ENCODE data around the gene NDUFAF8.

NDUFAF8 gene

DNA sequence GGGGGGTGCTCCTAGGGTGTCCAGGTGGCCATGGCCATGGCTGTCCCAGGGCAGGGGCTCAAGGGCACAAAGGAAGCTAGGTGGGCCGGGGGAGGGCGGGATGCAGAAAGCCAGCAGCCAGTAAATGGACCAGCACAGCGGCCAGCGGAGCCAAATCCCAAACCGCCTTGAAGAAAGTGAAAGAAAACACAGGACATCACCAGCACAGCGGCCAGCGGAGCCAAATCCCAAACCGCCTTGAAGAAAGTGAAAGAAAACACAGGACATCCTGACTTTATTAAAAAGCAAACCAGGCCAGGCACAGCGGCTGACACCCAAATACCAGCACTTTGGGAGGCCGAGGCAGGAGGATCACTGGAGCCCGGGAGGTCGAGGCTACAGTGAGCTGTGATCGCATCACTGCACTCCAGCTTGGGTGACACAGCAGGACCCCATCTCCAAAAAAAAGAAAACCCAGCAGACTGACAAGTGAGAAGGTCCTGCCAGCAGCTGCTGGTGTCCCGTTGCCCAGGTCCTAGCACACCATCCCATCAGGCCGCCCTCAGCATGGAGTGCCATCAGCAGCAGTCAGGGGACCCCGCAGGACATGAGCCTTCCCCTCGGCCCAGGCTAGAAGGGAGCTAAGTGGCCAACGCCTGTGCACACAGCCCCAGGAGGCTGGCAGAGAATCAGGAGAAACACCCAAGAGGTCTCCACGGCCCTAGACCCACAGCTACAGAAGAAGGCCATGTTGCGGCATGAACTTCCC, 39.0 kb downstream of the NDUFAF8 start:
- no peak for DNase-seq

DNA sequence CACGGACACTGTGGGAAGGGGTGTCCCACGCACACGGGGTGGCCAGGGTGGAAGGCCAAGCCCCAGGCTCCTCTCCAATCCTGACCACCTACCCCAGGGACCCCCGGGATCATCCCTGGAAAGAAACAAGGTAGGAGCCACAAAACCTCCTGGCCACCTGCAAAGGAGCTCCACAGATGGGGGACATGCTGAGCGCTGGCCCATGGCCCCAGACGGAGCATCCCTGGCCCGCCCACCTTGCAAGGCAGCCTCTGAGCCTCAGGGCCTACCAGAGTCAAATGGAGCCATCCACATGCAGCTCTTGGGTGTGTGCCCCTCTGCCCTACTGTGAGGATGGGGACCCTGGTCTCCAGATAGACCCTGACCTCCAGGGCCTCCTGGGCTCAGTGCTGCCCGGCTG, 39.7 kb downstream of the NDUFAF8 start:
- no peak for DNase-seq

DNA sequence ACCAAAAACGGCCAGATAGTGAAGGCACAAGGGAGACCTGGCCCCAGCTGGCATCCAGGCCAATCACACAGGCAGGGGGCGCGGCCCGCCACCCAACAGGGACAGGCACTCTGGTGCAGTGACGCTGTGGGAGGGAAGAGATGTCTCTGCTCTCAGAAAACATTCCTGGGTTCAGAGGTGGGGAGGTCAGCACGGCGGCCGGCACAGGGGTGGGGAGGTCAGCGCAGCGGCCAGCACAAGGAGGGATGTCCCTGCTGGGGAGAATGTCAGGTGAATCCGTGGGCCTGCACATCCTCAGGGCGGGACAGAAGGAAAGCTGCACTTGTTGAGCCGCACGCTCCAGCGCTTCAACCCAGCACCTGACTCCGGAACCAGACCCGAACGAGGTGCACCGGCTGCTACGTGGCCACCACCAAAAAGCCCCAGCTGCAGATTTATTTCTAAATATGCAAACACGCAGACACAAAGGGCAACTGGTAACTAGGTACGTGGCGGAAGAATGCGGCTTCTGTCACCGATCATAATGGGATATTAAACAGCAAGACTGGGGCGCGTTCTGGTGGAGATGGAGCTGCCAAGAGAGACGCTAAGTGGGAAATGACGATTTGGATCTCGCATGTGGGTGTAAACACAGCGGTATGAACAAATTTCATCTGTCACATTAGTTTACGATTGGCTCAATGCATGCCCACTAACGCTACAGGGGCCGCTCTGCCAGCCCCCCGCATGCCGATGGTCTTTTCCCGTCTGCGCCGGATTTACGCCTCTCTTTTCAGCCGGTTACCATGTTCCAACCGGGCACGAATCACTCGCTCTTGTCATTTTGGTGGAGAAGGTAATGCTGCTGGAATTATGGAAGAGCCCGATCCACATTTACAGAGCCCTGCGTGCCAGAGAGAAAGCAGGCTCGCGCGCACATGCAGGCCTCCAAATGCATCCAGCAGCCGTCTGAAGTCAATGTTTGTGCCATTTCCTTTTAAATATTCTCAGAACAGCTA, 40.5 kb downstream of the NDUFAF8 start:
- no peak for DNase-seq

DNA sequence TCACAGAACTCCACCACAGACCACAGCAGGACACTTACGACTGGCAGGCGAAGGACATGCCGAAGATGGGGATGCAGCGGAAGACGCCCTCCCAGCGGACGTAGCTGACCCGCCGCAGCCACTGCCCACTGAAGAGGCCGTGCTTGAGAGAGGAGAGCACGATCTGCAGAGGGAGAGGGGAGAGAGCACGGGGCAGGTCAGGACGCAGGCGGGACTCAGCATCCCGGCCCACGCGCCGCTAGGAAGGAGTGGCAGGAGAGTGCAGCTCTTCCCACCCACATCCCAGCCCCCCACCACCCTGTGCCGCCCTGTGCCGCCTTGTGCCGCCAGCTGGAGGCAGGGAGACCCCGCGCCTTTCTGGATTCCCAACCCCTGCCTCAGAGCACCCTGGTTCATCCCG, 41.5 kb downstream of the NDUFAF8 start:
- no peak for DNase-seq

DNA sequence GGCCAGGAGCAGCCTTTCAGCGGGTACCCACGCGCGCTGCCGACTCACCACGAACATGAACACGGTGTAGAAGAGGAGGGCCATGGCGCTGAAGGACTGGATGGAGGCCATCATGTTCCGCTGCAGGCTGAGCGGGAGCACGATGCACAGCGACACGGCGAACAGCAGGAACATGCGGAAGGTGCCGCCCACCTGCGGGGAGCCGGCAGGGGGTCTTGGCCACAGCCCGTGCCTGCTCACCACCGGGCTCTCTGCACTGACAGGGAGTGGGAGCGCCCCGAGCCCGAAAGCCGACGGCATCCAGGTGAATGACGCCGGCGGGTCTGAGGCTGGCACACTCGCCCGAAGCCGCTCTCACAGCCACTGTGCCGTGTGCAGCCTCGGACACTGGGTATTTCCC, 43.0 kb downstream of the NDUFAF8 start:
- no peak for DNase-seq

DNA sequence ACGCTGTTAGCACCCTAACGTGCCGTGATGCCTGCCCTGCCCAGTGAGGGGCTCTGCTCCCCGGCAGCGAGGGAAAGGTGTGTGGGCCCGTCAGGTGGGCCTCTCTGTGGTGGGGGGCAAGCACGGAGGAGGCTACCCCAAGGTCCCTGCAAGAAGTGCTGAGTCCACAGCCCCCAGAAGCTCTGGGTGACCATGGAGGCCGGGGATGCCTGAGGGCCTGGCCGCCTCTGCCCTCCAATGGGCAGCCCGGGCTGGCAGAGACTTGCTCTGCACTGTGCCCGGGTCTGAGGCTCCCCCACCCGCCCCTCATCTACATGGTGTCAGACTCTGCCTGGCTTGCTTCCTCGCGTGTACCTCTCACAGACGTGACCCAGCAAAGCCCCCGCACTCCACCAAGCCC, 43.8 kb downstream of the NDUFAF8 start:
- no peak for DNase-seq

DNA sequence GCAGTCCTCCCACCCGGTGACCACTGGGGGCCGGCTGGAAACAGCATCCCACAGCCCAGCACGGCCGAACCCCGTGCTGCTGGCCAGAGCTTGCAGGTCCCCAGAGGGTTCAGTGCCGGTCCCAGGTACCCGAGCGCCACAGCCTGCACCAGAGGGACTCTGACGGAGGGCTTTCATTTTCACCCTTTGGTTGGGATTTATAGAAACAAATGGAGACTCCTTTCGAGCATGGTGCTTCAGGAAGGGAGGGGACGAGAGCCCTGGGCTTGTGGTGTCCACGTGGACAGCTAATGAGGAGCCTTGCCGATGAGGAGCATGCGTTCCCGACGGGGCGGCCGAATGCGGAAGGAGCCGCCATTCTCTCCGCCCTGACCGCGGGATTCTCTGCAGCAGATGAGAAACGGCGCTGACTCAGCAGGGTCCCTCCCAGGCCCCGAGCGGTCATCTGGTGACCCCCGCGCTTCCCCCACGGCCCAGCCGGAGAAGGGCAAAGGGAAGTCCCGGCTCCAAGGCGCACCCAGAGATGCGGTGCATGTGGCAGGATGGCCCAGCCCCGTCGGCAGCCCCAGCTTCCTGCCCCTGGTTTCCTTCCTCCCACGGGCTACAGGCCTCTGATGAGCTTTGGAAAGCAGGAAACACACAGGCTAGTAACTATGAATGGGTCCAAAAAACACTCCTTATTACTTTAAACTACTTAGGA, 46.2 kb downstream of the NDUFAF8 start:
- peak; percentile 68 for DNase-seq

DNA sequence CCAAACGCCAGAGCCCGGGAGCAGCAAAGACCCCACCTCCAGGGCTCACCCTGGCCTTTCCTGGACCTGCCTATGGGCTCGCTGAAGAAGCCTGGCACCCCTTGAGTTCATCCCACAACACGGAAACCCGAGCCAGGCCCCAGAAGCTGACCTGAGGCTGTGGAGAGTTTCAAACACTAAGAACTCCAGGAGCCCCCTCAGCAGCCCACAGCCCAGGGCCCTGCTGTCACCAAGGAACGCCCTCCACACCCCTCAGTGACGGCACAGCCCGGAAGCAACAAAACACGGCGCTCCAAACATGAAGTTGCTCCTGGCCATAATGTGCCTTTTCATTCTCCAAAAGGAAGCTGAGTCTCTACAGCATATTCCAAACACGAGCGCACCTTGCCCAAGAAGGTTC, 46.8 kb downstream of the NDUFAF8 start:
- DNase-seq: no peak

DNA sequence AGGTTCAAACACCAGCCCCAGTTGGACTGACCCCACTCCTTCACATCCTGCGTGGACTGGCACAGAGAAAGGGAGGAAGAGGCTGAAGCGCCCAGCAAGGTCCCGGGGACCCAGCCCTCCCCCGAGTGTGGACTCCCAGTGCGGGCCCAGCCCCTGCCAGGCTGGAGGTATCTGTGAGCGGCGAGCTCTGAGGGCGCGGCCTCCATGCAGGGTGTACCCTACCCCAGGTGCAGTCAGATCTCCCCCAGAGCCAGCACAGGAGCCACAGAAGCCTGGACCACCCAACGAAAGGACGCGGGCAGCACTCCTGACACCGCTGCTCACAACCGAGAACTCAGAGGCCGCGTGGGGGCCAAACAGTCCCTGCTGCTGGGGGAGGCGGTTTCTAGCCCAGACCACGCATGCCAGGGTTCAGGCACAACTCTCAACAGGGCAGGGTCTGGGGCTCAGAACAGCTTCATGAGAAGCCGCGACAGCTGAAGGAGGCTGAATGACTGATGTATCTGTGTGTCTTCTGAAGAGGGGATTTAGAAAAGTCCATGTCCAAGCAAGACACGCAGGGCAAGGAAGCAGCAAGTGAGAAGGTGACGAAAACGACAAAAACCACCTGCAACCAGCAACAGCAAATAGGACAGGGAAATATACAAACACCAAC, 47.5 kb downstream of the NDUFAF8 start:
- DNase-seq: no peak

DNA sequence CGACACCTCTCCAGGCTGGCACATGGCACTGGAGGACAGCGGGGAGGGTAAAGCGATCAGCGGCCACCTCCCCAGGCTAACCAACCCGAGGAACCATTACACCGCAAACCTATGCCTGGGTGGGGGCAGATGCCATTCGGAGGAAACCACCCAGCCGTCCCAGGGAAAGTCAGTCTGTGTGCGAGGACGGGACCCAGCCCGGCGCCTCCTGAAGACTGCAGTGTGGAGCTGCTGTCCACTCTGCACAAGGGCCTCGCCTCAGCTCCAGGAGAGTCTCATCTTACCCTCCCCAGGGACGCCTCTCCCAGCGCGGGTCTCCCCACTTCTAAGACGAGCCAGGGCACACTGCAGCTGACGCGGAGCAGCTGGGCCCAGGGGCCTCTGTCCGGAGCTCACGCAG, 48.0 kb downstream of the NDUFAF8 start:
- DNase-seq: no peak

DNA sequence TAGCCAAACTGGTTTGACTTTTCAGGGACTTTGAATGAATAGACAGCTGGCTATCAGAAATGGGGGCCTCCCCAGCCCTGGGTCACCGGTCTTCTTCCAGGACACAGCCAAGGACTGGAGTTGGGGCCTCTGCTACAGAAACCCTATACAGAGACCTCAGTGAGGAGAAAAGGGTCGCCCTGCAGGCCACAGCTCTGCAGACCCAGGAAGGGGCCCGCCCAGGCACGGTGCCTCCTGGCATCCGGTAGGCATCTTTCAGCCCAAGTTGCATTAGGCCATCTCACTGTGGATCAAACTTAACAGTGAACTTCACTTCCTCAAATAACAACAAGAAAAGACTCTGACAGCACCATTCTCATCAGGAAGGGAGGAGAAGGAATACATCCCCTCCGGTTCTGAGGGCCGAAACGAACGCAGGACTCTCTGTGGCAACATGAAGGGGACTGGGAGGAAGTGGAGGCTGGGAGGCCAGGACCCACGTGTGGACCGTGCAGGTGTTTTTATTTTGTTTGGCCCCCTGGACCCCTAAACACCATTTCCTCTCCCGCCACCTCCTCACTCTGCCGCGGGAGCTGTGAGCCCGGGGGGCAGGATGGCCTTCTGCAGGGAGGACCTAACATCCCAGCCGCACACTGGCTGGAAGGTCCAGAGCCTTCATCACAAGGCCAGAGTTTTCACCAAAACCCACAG, 48.8 kb downstream of the NDUFAF8 start:
- no peak for DNase-seq

DNA sequence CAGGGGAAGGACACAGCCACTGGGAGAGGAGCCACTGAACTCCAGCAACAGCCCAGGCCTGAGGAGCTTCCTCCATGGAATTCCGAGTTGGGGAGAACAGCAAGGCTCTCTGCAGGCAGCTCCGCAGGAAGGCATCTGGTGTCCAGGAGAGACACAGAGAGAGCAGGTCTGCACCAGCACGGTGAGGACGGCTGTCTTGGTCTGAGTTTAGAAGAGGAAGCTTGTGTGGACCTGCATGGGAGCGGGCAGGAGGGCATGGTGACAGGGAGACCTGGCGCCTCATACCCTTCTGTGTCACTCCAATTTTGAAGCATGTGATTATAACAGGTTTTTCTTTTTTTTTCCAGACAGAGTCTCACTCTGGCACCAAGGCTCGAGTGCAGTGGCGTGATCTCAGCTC, 49.6 kb downstream of the NDUFAF8 start:
- DNase-seq: no peak

DNA sequence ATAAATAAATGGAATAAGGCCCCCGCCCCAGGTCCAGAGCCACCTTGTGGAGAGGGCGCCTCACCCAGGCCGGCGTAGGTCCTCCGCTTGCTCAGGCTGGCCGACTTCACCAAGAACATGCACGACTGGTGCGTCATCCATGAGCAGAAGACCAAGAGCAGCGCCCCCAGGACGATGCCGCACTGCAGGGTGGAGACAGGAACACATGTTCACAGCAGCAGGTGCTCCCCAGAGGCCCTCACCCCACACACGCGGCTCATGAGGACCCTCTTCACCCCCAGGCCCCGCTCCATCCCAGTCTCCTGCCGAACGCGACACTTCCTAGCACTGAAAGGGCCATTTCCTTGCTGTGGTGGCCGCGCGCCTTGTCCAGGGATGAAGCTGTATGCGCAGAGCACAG, 50.5 kb downstream of the NDUFAF8 start:
- DNase-seq: no peak

DNA sequence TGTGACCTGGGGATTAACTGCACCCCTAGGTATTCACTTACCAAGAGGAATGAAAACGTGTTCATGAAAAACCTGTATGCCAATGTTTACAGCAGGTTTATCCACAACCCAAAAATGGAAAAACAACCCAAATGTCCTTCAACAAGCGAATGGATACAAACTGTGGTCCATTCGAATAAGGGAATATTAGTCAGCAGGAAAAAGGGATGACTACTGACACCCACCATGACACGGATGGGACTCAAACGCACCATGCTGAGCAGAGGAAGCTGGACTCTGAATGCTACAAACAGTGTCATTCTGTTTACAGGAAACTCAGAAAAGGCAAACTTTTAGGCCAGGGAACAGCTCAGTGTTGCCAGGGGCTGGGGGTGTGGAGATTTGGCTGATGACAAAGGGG, 51.1 kb downstream of the NDUFAF8 start:
- no peak for DNase-seq

All from eye (tissue), 1 donor.